HG03521 (cell line): Measurements from ENCODE around the gene FZR1.
"Not testable (repeated sequence)": the region's sequence is repeated elsewhere in the genome, so short reads cannot be mapped to it uniquely, and the experiment has no call there.

Experiments
- ATAC-seq: cut with Tn5 transposase; IDR thresholded peaks from one replicate; pipeline ENCODE4 v1.9.1; 2021; ENCODE audit warnings: mild to moderate bottlenecking, moderate library complexity; ENCODE audit not compliant: unreplicated experiment

Gene FZR1

GRCh38 chr19:3570606-3571011, 64.5 kb downstream of the FZR1 start:
- ATAC-seq = no peak

- ATAC-seq = peak; percentile 91
Observed at GRCh38 chr19:3572132-3572854, 66.2 kb downstream of the FZR1 start.

GRCh38 chr19:3572855-3573161, 66.7 kb downstream of the FZR1 start, which contains the start of gene HMG20B:
Gene HMG20B, plus strand, starts transcription at chr19:3572944. Its CDS starts 366 bp downstream, at chr19:3573310.
- ATAC-seq = no peak

GRCh38 chr19:3573162-3573857, 67.2 kb downstream of the FZR1 start:
- ATAC-seq = peak; percentile 6

- no peak for ATAC-seq
Observed at GRCh38 chr19:3573858-3574637, 67.9 kb downstream of the FZR1 start.

GRCh38 chr19:3575260-3575741, 69.2 kb downstream of the FZR1 start:
- no peak for ATAC-seq

- ATAC-seq = no peak
Observed at GRCh38 chr19:3575949-3576673, 70.0 kb downstream of the FZR1 start.

GRCh38 chr19:3576696-3577443, 70.8 kb downstream of the FZR1 start:
- no peak for ATAC-seq

GRCh38 chr19:3577723-3578344, 71.7 kb downstream of the FZR1 start:
- ATAC-seq = no peak

GRCh38 chr19:3578390-3578789, 72.3 kb downstream of the FZR1 start:
- no peak for ATAC-seq

- ATAC-seq = no peak
Observed at GRCh38 chr19:3580156-3580934, 74.2 kb downstream of the FZR1 start.

GRCh38 chr19:3581792-3582191, 75.7 kb downstream of the FZR1 start:
- not testable (repeated sequence) for ATAC-seq

- not testable (repeated sequence) for ATAC-seq
Observed at GRCh38 chr19:3584036-3584802, 78.1 kb downstream of the FZR1 start.

GRCh38 chr19:3585301-3586126, 79.4 kb downstream of the FZR1 start, which contains the start of gene GIPC3:
Gene GIPC3, plus strand, starts transcription at chr19:3585478. Its CDS starts 120 bp downstream, at chr19:3585598.
- no peak for ATAC-seq

- ATAC-seq = no peak
Observed at GRCh38 chr19:3586127-3586626, 80.1 kb downstream of the FZR1 start.

- ATAC-seq = no peak
Observed at GRCh38 chr19:3586707-3587346, 80.7 kb downstream of the FZR1 start.
